Mesenteric fat pad (tissue), 1 donor: ENCODE results near the gene ZNF836. TPM values are rescaled to one million over a fixed set of nuclear protein-coding genes. Genes with fewer than 3 reads are reported as not detected.

Source experiments
- total RNA-seq: library from RNA; stranded (reverse); fragmentation: NEBNext Ultra II Directional; extraction: Animal tissue kit (Norgen Biotek cat#: 25700); gene quantifications from one replicate; pipeline ENCODE4 v1.2.1, GENCODE V29; 2021
- donor health status: DM: yes; HTN: yes; CAD: no.

ZNF836 gene
- total RNA-seq, 1 donor from 2014 or later = 8.2 TPM

Other genes starting within 250 kb of the ZNF836 start
- 5.1 TPM for gene ZNF613, start 244.1 kb downstream of the ZNF836 start, total RNA-seq
- gene ZNF350, start 184.8 kb downstream of the ZNF836 start, total RNA-seq = 9.7 TPM
- 6.3 TPM for gene ZNF615, start 163.4 kb downstream of the ZNF836 start, total RNA-seq
- 7.4 TPM for gene ZNF614, start 143.2 kb downstream of the ZNF836 start, total RNA-seq
- 13.6 TPM for gene ZNF432, start 122.8 kb downstream of the ZNF836 start, total RNA-seq
- 17.9 TPM for gene ZNF841, start 75.9 kb downstream of the ZNF836 start, total RNA-seq
- 7.2 TPM for gene ZNF616, start 31.7 kb downstream of the ZNF836 start, total RNA-seq
- 184 TPM for gene PPP2R1A, start 18.4 kb upstream of the ZNF836 start, total RNA-seq
- 10.1 TPM for gene ZNF766, start 98.0 kb upstream of the ZNF836 start, total RNA-seq
- 10.1 TPM for gene ZNF480, start 125.5 kb upstream of the ZNF836 start, total RNA-seq
- 1.1 TPM for gene ZNF610, start 164.6 kb upstream of the ZNF836 start, total RNA-seq
- 13.6 TPM for gene ZNF880, start 198.3 kb upstream of the ZNF836 start, total RNA-seq
- gene ZNF528, start 226.2 kb upstream of the ZNF836 start, total RNA-seq = 11.0 TPM